Keratinocyte (primary cell): Measurements from ENCODE around the gene PKLR.

Experiments used
- EZH2 ChIP-seq: IDR thresholded peaks from one replicate; pipeline ENCODE4 v1.6.1; 2012; ENCODE audit warnings: inconsistent platforms, mild to moderate bottlenecking, low read length, moderate library complexity
- TF ChIP-seq, protein P1 (sequence below), 3 experiments: IDR thresholded peaks in 1 of 3; conservative IDR thresholded peaks in 1 of 3; optimal IDR thresholded peaks in 1 of 3; 2 replicates in 2 of 3; 3 replicates in 1 of 3; pipeline versions ENCODE3 to v1.5.1; 2011; ENCODE audit warnings: low read length in 3 of 3, mild to moderate bottlenecking in 3 of 3, moderate library complexity in 2 of 3, control low read depth in 1 of 3, inconsistent platforms in 1 of 3; ENCODE audit not compliant: insufficient read depth in 2 of 3; ENCODE audit errors: extremely low read depth in 1 of 3

- TF ChIP-seq, protein P1, sequence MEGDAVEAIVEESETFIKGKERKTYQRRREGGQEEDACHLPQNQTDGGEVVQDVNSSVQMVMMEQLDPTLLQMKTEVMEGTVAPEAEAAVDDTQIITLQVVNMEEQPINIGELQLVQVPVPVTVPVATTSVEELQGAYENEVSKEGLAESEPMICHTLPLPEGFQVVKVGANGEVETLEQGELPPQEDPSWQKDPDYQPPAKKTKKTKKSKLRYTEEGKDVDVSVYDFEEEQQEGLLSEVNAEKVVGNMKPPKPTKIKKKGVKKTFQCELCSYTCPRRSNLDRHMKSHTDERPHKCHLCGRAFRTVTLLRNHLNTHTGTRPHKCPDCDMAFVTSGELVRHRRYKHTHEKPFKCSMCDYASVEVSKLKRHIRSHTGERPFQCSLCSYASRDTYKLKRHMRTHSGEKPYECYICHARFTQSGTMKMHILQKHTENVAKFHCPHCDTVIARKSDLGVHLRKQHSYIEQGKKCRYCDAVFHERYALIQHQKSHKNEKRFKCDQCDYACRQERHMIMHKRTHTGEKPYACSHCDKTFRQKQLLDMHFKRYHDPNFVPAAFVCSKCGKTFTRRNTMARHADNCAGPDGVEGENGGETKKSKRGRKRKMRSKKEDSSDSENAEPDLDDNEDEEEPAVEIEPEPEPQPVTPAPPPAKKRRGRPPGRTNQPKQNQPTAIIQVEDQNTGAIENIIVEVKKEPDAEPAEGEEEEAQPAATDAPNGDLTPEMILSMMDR (optimal IDR thresholded peaks at IDR 0.05 in 1 of 3, IDR thresholded peaks at IDR 0.05 in 1 of 3, conservative IDR thresholded peaks at IDR 0.05 in 1 of 3; ENCODE audit: extremely low read depth in 1 of 3, insufficient read depth in 2 of 3, low read length in 3 of 3), result no peak
- no peak for TF ChIP-seq EZH2
Measured at GRCh38 chr1:155269381-155269780, 31.9 kb downstream of the PKLR start.
